GM12892 (cell line): ENCODE data around the gene PDE4B.

ENCODE experiments used
- POLR2A ChIP-seq: IDR thresholded peaks from 2 replicates; pipeline ENCODE4 v1.6.1; 2011; ENCODE audit warnings: low read depth, low read length, control low read depth
- POLR2AphosphoS5 ChIP-seq: IDR thresholded peaks from 2 replicates; pipeline ENCODE4 v1.6.1; 2011; ENCODE audit warnings: low read depth, low read length, control low read depth
- TAF1 ChIP-seq: IDR thresholded peaks from 2 replicates; pipeline ENCODE4 v1.6.1; 2011; ENCODE audit warnings: low read depth, mild to moderate bottlenecking, control low read depth, low read length, borderline replicate concordance

DNA sequence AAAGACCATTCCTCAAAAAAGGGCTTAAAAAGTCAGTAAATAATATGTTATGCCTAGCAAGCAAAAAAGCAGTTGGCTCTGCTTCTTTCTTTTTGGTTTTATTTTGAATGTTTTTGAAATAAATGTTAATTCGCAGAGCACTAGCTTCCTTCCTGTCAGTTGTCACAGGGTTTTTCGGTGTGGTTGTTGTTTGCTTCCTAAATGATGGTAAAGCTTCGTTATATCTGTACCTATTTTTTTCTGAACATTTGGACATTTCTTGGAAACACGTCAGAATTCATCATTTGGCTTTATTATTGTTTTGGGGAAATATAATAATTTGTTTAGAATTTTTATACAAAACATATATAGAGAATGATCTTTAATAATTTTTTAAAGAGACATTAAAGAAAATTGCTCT is 389.3 kb downstream of the PDE4B start:
- no peak for TF ChIP-seq POLR2A
- no peak for TF ChIP-seq TAF1
- TF ChIP-seq POLR2AphosphoS5: no peak
